LNCaP clone FGC (cell line): ENCODE measurements around the gene HERC4.
"Not testable (repeated sequence)": the region's sequence is repeated elsewhere in the genome, so short reads cannot be mapped to it uniquely, and the experiment has no call there.

Experiments used
- DNase-seq: peaks from one replicate; pipeline ENCODE4 v3.0.0-alpha.2; 2011; ENCODE audit warnings: low read depth
- H3K4me3 ChIP-seq: 2 replicates; pipeline ENCODE4 v1.5.1; 2011; ENCODE audit warnings: mild to moderate bottlenecking, low read depth, low read length, control low read depth
- TF ChIP-seq, protein P1 (sequence below): IDR thresholded peaks from 2 replicates; pipeline ENCODE4 v1.5.1; 2012; ENCODE audit warnings: mild to moderate bottlenecking; ENCODE audit not compliant: control insufficient read depth, insufficient read depth; ENCODE audit errors: extremely low read depth

The HERC4 gene

DNA sequence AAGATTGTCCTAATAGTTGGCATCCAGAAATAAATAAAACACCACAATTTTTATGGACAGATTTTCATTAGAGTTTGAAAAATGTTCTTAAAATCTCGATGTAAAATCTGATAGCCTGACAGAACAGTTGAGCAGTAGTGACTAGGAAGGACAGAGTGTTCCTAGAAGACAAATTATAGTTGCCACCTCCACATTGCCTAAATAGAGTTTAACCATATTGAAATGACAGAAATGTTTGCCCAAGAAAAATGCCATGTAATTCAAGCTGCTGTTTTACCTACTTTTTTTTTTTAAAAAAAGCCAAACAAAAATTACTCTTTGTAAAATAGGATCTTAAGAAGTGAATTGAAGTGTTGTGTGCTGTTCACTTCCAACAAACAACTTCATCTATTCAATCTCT, 8.9 kb upstream of the HERC4 start:
- TF ChIP-seq, protein P1, sequence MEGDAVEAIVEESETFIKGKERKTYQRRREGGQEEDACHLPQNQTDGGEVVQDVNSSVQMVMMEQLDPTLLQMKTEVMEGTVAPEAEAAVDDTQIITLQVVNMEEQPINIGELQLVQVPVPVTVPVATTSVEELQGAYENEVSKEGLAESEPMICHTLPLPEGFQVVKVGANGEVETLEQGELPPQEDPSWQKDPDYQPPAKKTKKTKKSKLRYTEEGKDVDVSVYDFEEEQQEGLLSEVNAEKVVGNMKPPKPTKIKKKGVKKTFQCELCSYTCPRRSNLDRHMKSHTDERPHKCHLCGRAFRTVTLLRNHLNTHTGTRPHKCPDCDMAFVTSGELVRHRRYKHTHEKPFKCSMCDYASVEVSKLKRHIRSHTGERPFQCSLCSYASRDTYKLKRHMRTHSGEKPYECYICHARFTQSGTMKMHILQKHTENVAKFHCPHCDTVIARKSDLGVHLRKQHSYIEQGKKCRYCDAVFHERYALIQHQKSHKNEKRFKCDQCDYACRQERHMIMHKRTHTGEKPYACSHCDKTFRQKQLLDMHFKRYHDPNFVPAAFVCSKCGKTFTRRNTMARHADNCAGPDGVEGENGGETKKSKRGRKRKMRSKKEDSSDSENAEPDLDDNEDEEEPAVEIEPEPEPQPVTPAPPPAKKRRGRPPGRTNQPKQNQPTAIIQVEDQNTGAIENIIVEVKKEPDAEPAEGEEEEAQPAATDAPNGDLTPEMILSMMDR, result no peak
- no peak overlapping the region for H3K4me3 ChIP-seq
- DNase-seq, result no peak

DNA sequence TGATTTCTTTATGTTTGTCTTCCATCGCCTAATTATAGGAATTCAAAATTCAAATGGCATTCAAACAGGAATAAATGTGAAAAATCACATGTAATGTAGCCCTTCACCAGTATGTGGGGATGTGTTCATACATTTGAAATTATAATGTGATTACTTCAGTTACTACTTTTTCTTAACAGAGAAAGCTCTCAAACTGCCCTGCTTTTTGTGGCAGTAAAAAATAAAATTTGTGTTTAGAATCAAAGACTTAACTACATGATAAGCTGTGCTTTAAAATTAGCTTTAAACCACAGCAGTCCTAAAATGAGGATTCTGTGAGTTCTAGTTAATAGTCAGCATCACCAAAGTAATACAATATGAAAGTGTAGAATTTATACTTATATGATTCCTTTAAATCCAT, 7.8 kb upstream of the HERC4 start:
- TF ChIP-seq, protein P1, result peak; percentile 48
- no peak overlapping the region for H3K4me3 ChIP-seq
- no peak for DNase-seq

DNA sequence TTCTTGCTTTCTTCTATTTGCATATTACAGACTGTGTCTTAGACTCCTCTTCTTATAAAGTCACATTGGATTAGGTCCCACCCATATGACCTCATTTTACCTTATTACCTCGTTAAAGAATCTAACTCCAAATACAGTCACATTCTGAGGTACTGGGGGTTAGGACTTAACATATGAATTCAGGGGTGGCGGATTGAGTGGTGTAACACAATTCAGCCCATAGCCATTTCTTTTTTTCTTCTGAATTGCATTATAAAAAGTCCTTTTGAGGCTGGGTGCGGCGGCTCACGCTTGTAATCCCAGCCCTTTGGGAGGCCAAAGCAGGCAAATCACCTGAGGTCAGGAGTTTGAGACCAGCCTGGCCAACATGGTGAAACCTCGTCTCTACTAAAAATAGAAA, 6.8 kb upstream of the HERC4 start:
- DNase-seq, result no peak
- TF ChIP-seq, protein P1, result no peak
- H3K4me3 ChIP-seq, result no peak overlapping the region

DNA sequence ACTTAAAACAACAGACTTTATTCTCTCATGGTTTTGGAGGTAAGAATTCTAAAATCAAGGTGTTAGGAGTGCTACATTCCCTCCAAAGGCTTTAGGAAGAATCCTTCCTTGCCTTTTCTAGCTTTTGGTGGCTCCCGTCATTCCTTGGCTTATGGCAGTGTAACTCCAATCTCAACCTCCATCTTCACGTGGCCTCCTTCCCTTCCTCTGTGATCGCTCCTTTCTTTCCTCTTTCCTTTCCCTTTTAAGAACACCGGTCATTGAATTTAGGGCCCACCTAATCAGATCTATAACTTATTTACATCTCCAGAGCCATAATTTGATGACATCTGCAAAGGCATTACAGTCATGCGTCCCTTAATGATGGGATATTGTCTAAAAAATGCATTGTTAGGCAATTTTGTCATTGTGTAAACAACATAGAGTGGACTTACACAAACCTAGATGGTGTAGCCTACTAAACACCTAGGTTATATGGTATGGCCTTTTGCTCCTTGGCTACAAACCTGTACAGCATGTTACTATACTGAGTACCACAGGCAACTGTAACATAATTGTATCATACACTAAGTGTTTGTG, 5.9 kb upstream of the HERC4 start:
- no peak for DNase-seq
- no peak overlapping the region for H3K4me3 ChIP-seq
- TF ChIP-seq, protein P1, result no peak

DNA sequence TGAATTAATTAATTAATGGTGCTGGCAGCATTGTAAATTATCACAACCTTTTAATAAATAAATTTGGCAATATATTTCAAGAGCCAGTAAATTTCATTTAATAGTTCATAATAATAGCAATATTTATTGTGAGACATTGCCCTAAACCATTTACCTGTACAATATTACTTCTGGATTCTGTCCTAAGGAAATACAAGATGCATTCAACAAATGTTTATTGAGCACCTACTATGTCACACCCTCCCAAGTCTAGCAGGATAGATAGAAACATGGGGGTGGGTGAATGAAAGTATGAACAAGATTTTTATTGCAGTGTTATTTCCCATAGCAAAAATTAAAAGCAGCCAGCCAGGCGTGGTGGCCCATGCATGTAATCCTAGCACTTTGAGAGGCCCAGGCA, 4.4 kb upstream of the HERC4 start:
- no peak for DNase-seq
- no peak overlapping the region for H3K4me3 ChIP-seq
- TF ChIP-seq, protein P1, result no peak

DNA sequence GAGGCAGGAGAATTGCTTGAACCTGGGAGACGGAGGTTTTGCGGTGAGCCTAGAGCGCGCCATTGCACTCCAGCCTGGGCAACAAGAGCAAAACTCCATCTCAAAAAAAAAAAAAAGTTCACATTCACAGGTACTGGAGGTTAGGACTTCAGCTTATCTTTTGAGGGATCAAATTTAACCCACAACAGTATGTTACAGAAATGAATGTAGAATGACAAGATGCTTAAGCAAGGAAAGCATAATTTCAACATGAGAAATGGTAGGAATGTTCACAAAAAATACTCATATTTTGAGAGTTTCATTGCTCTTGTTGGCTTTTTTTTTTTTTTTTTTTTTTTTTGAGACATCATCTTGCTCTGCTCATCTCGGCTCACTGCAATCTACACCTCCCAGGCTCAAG, 1.9 kb upstream of the HERC4 start:
- no peak overlapping the region for H3K4me3 ChIP-seq
- TF ChIP-seq, protein P1, result no peak
- DNase-seq, result no peak

DNA sequence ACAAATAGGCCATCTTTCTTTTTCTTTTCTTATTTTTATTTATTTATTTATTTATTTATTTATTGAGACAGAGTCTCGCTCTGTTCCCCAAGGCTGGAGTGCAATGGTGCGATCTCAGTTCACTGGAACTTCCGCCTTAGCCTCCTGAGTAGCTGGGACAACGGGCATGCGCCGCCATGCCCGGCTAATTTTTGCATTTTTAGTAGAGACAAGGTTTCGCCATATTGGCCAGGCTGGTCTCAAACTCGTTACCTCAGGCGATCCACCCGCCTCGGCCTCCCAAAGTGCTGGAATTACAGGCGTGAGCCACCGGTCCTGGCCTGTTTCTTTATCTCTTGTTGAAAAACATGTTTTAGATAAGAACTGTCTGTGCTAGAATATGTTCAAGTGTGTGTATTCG, 998 bp upstream of the HERC4 start:
- not testable (repeated sequence) for H3K4me3 ChIP-seq, DNase-seq
